Gastroesophageal sphincter (tissue), 4 donors: Measurements from ENCODE around the gene PBX1. TPM values are rescaled to one million over a fixed set of nuclear protein-coding genes. Genes with fewer than 3 reads are reported as not detected.

Experiments
- ATAC-seq: fragments of 150-250 bp; one replicate; pipeline ENCODE4 v1.9.1; 2016; ENCODE audit warnings: mild to moderate bottlenecking, moderate library complexity
- H3K27ac ChIP-seq, 4 donors: fragments of 200-600 bp; sonication (generic) in 3 of 4; 1 replicate in 3 of 4; 2 replicates in 1 of 4; pipeline ENCODE4 v1.5.1; 2016 to 2019
- H3K27me3 ChIP-seq: fragments of 200-600 bp; sonication (generic); one replicate; pipeline ENCODE4 v1.5.1; 2019
- H3K36me3 ChIP-seq, 2 donors: fragments of 200-600 bp; sonication (generic); one replicate each; pipeline ENCODE4 v1.5.1; 2019; ENCODE audit warnings: control low read depth in 1 of 2
- H3K4me1 ChIP-seq, 3 donors: fragments of 200-600 bp; sonication (generic); 1 replicate in 2 of 3; 2 replicates in 1 of 3; pipeline ENCODE4 v1.5.1; 2016 to 2019; ENCODE audit warnings: control low read depth in 2 of 3
- H3K4me3 ChIP-seq, 2 donors: fragments of 200-600 bp; sonication (generic); one replicate each; pipeline ENCODE4 v1.5.1; 2019; ENCODE audit warnings: mild to moderate bottlenecking in 1 of 2, moderate library complexity in 1 of 2
- H3K9me3 ChIP-seq, 3 donors: fragments of 200-600 bp; sonication (generic); one replicate each; pipeline ENCODE4 v1.5.1; 2017 to 2019; ENCODE audit warnings: control low read depth in 2 of 3
- EP300 ChIP-seq: sonication (generic); formaldehyde crosslinking; IDR thresholded peaks from one replicate; pipeline ENCODE4 v1.6.1; 2017; ENCODE audit warnings: antibody characterized with exemption, mild to moderate bottlenecking
- POLR2A ChIP-seq, 2 donors: fragments of 450-650 bp; IDR thresholded peaks; one replicate each; pipeline ENCODE4 v1.6.1; 2017; ENCODE audit warnings: antibody characterized with exemption in 2 of 2, mild to moderate bottlenecking in 2 of 2, moderate library complexity in 1 of 2
- POLR2AphosphoS5 ChIP-seq: sonication (generic); formaldehyde crosslinking; IDR thresholded peaks from one replicate; pipeline ENCODE4 v1.6.1; 2017; ENCODE audit warnings: antibody characterized with exemption
- WGBS, 2 donors: methylation state at CpG; one replicate each; pipeline ENCODE4 v1.1.5; 2018; ENCODE audit warnings: low coverage in 1 of 2; 5-methylcytosine and 5-hydroxymethylcytosine counted together
- total RNA-seq, 4 donors: library from RNA; depleted of rRNA; stranded (reverse); fragments of >200 nt; gene quantifications; one replicate each; pipeline ENCODE4 v1.1.0, GENCODE V29; 2016
- TF ChIP-seq, protein P1 (sequence below), 4 experiments: fragments of 200-600 bp in 2 of 4; fragments of 450-650 bp in 2 of 4; sonication (generic) in 1 of 4; IDR thresholded peaks; one replicate each; pipeline ENCODE4 v1.5.1; 2017 to 2019; ENCODE audit warnings: antibody characterized with exemption in 4 of 4, mild to moderate bottlenecking in 2 of 4, moderate library complexity in 2 of 4

PBX1 gene
- total RNA-seq, 4 donors from 2014 or later: 75.8 to 177 (median 140) TPM

DNA sequence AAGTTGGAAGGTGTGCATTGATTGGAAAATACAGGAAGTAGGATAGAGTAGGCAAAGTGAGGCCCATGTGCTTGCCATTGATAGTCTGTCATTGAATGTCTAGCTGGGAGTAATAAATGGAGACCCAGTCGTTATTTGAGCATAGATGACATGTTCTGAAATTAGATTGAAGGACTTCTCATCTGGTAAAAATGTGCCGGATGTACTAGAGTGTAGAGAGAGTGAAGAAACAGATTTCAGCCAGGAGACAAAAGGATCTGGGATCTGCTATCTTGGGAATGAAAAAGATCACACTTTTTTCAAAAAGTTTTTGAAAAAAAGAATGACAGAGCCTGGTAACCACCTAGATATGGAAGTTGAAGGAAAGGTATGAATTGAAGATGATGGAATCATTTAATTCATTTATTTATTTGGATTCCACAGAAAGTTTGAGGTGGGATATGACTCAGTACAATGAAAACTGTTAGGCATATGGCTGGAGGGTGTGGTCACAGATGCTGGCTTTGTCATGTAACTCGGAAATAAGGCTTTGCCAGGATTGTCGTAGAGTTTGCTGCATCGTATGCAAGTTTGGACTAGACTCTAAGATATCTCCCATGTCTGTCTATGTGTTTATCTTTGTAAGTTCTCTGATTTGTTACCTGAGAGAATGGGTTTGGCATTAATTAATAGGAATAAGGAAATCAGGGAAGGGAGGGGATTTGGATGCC is 137.1 kb downstream of the PBX1 start:
- TF ChIP-seq POLR2A (IDR thresholded peaks at IDR 0.05) (no peak), POLR2AphosphoS5 (no peak), EP300 (no peak)
- TF ChIP-seq, protein P1, sequence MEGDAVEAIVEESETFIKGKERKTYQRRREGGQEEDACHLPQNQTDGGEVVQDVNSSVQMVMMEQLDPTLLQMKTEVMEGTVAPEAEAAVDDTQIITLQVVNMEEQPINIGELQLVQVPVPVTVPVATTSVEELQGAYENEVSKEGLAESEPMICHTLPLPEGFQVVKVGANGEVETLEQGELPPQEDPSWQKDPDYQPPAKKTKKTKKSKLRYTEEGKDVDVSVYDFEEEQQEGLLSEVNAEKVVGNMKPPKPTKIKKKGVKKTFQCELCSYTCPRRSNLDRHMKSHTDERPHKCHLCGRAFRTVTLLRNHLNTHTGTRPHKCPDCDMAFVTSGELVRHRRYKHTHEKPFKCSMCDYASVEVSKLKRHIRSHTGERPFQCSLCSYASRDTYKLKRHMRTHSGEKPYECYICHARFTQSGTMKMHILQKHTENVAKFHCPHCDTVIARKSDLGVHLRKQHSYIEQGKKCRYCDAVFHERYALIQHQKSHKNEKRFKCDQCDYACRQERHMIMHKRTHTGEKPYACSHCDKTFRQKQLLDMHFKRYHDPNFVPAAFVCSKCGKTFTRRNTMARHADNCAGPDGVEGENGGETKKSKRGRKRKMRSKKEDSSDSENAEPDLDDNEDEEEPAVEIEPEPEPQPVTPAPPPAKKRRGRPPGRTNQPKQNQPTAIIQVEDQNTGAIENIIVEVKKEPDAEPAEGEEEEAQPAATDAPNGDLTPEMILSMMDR (IDR thresholded peaks at IDR 0.05): no peak
- WGBS, 2 donors: 53 to 76% methylated on average over 5 of the region's 5 CpGs
- ATAC-seq: no peak
- Histone ChIP-seq H3K27ac (peak overlapping the region in 3 of 4 donors; percentile 8 to 25 (median 19)), H3K27me3 (no peaks in the 10 kb centered on the region), H3K36me3 (no peaks in the 10 kb centered on the region), H3K9me3 (no peaks in the 10 kb centered on the region), H3K4me1 (peaks cover under 1 to 61% (median 18%) of the 10 kb centered on the region in 3 donors), H3K4me3 (no peak overlapping the region)

DNA sequence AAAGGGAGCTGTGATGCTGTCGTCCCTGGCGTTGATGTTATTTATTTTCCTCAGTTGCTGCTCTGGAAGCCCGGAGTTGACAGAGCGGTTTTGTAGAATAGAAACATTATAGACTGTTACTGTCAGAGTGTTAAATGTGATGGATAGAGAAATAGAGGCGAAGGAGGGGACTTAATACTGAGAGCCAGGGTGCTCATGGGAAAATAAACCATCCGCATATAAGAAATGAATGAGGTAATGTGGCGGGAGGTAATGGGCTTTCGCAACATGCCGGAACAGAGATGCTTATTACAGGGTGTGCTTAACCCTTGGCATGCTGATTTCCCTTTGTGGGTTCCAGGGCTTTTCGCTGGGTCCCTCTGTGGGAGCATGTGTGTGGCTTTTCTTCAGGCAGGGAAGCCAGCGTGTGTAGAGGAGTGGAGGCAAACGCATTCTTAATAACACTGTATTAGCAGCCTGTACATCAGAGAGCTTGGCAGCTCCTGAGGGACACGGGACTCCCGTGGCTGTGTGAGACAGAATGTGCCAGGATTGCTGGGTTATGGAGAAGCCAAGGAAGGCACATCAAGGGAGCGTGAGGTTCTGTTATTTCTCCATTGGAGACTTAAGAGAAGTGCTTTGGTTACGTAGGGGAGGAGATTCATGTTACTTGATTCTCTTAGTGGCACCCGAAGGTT is 141.0 kb downstream of the PBX1 start:
- Histone ChIP-seq H3K4me1 (peaks cover 3 to 93% (median 39%) of the 10 kb centered on the region in 3 donors), H3K36me3 (no peaks in the 10 kb centered on the region), H3K27me3 (no peaks in the 10 kb centered on the region), H3K9me3 (no peaks in the 10 kb centered on the region), H3K4me3 (peak overlapping the region; percentile 18 to 29), H3K27ac (peak overlapping the region; percentile 77 to 96 (median 80))
- peak; percentile 86 for ATAC-seq
- no peak for TF ChIP-seq POLR2A (IDR thresholded peaks at IDR 0.05)
- TF ChIP-seq EP300: no peak
- TF ChIP-seq, protein P1 (IDR thresholded peaks at IDR 0.05): no peak
- TF ChIP-seq POLR2AphosphoS5: peak; percentile 60
- WGBS, 2 donors: 53 to 60% methylated on average over 11 to 14 of the region's 17 CpGs

DNA sequence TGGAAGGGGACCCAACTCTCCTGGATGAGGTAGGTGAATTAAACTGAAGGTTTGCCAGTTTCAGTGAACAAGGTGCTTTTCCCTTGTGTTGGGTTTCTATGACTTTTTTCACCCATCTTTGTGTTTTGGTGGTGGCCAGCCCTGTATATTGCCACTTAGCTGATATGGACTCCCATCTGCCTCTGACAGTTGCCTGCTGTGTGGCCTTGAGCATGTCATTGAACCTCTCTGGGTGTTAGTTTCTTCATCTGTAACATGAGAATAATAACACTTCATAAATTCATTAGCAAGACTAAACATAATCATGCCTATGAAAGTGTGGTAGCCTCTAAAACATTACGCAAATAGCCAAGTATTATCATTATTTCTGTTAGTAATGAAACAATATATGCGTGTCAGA is 141.7 kb downstream of the PBX1 start:
- peak overlapping the region; percentile 77 to 96 (median 80) for H3K27ac ChIP-seq
- H3K4me3 ChIP-seq: peak overlapping the region; percentile 18 to 29
- 58 to 77% methylated on average over 2 of the region's 2 CpGs for WGBS, 2 donors

DNA sequence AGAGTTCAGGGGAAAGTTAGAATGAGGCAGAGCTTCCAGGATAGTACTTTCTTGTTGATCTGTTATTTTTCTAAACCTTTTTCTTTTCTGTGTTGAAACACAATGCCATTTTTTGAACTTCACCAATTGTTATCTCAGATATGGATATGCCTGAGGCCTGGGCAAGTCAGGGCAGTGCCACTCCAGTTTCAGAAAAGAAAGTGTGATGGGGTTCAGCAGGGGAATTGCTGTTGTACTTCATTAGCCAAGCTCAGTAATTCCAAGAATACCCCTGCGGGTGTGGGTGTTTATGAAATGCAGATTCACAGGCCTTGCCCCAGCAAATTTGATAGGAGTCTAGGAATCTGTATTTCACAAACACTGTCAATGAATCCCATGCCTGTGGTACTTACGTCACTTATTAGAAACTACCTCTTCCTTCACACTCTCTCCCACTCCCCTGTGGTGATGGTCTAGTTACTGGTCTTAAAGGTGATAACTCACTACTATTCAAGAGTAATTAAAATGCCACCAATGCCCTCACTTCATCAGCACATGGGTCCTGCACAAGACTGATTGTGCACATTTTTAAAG is 142.3 kb downstream of the PBX1 start:
- no peak for TF ChIP-seq POLR2A (IDR thresholded peaks at IDR 0.05)
- TF ChIP-seq, protein P1 (IDR thresholded peaks at IDR 0.05): no peak
- no peak for TF ChIP-seq EP300
- TF ChIP-seq POLR2AphosphoS5: no peak
- Histone ChIP-seq H3K4me1 (peaks cover 3 to 97% (median 43%) of the 10 kb centered on the region in 3 donors), H3K36me3 (no peaks in the 10 kb centered on the region), H3K4me3 (no peak overlapping the region), H3K27me3 (no peaks in the 10 kb centered on the region), H3K9me3 (no peaks in the 10 kb centered on the region), H3K27ac (peak overlapping the region; percentile 77 to 96 (median 80))
- 63 to 83% methylated on average over 2 of the region's 2 CpGs for WGBS, 2 donors
- no peak for ATAC-seq

More for the DNA sequence above, 141.7 kb downstream of the PBX1 start:
- Histone ChIP-seq H3K9me3 (no peaks in the 10 kb centered on the region), H3K27me3 (no peaks in the 10 kb centered on the region), H3K4me1 (peaks cover 3 to 94% (median 40%) of the 10 kb centered on the region in 3 donors), H3K36me3 (no peaks in the 10 kb centered on the region)
- no peak for ATAC-seq
- TF ChIP-seq POLR2AphosphoS5: no peak

DNA sequence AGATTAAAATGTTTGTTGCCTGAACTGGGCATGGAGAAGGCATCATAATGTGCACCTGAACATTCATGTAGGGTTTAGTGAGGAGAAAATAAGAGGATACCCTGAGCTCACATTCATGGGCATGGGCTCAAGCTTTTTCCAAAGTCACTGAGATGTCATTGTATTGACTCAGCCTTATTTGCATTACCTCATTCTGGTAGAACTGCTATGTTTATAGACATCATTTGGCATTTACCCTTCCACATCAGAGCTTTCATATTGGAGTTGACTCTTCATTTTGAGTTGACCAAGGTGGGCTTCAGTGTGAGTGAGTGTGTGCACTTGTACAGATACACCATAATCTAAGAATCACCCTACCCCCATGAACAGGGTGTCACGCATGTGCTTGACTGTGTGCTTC is 143.2 kb downstream of the PBX1 start:
- H3K4me3 ChIP-seq: no peak overlapping the region
- peaks cover 7 to 97% (median 48%) of the 10 kb centered on the region in 3 donors for H3K4me1 ChIP-seq
- 71 to 100% methylated on average over 1 of the region's 1 CpG for WGBS, 2 donors
- ATAC-seq: no peak
- H3K27me3 ChIP-seq: no peaks in the 10 kb centered on the region
- peak overlapping the region; percentile 66 to 96 (median 80) for H3K27ac ChIP-seq
- no peaks in the 10 kb centered on the region for H3K9me3 ChIP-seq
- TF ChIP-seq POLR2A (IDR thresholded peaks at IDR 0.05): no peak
- peak; percentile 21 for TF ChIP-seq POLR2AphosphoS5
- no peaks in the 10 kb centered on the region for H3K36me3 ChIP-seq
